Suprapubic skin (tissue), 3 donors: ENCODE measurements around the gene RCAN2.

Experiments
- POLR2AphosphoS5 ChIP-seq, 3 donors: sonication (generic); formaldehyde crosslinking; IDR thresholded peaks; one replicate each; pipeline ENCODE4 v1.6.1; 2017; ENCODE audit warnings: antibody characterized with exemption in 3 of 3
- TF ChIP-seq, protein P1 (sequence below), 2 donors: fragments of 200-600 bp in 1 of 2; fragments of 450-650 bp in 1 of 2; sonication (generic) in 1 of 2; IDR thresholded peaks; one replicate each; pipeline ENCODE4 v1.5.1; 2016 to 2019; ENCODE audit warnings: antibody characterized with exemption in 2 of 2, mild to moderate bottlenecking in 1 of 2, moderate library complexity in 1 of 2

- TF ChIP-seq POLR2AphosphoS5 (IDR thresholded peaks at IDR 0.05): no peak
- TF ChIP-seq, protein P1, sequence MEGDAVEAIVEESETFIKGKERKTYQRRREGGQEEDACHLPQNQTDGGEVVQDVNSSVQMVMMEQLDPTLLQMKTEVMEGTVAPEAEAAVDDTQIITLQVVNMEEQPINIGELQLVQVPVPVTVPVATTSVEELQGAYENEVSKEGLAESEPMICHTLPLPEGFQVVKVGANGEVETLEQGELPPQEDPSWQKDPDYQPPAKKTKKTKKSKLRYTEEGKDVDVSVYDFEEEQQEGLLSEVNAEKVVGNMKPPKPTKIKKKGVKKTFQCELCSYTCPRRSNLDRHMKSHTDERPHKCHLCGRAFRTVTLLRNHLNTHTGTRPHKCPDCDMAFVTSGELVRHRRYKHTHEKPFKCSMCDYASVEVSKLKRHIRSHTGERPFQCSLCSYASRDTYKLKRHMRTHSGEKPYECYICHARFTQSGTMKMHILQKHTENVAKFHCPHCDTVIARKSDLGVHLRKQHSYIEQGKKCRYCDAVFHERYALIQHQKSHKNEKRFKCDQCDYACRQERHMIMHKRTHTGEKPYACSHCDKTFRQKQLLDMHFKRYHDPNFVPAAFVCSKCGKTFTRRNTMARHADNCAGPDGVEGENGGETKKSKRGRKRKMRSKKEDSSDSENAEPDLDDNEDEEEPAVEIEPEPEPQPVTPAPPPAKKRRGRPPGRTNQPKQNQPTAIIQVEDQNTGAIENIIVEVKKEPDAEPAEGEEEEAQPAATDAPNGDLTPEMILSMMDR (IDR thresholded peaks at IDR 0.05): no peak
Measured at GRCh38 chr6:46290421-46291274, 200.6 kb downstream of the RCAN2 start.
